HepG2 (cell line): ENCODE results near the gene AOX1. TPM values are rescaled to one million over a fixed set of nuclear protein-coding genes. Genes with fewer than 3 reads are reported as not detected.
A peak's percentile ranks its signal among the peaks of the same experiment; 100 is the strongest.

Source experiments
- ATAC-seq: fragments of 200-7000 bp; cut with Tn5 transposase; 3 replicates; pipeline ENCODE4 v1.9.1; 2020; ENCODE audit warnings: mild to moderate bottlenecking, moderate library complexity
- BruUV-seq: library from RNA; stranded (reverse); fragments of 400-500 nt; replicated peaks from 2 replicates; lab custom pipeline; 2021; lab: Mats Ljungman, UMichigan
- CTCF ChIA-PET: fragments of 300-600 bp; formaldehyde crosslinking; extraction: SDS; loops from one replicate; lab custom pipeline; 2021; ENCODE audit warnings: low total read pairs, inconsistent platforms, low intra/inter-chr PET ratio; lab: Yijun Ruan, JAX
- POLR2A ChIA-PET: fragments of 350-600 bp; sonication (Branson Sonifier 250); formaldehyde crosslinking; loops from one replicate; lab custom pipeline; 2020; ENCODE audit warnings: antibody characterized with exemption, inconsistent platforms; lab: Yijun Ruan, JAX
- DNase-seq: peaks from one replicate; pipeline ENCODE4 v3.0.0-alpha.2; 2015; ENCODE audit warnings: low spot score
- FAIRE-seq: peaks from 3 replicates; lab custom pipeline; 2011; peaks lifted over from hg19 to GRCh38; lab: Jason Lieb, UNC
- H2AFZ ChIP-seq: one replicate; pipeline ENCODE4 v1.6.1; 2011; ENCODE audit warnings: low read length, inconsistent platforms
- H3K27ac ChIP-seq: fragments of 300-600 bp; 3 replicates; pipeline ENCODE4 v1.8.0; 2011; ENCODE audit warnings: mixed run types, mild to moderate bottlenecking, mixed read lengths, low read length, inconsistent platforms; ENCODE audit not compliant: insufficient read depth; ENCODE audit errors: extremely low read length
- H3K27me3 ChIP-seq, 2 experiments: fragments of 200-600 bp in 1 of 2; 2 replicates in 1 of 2; 3 replicates in 1 of 2; pipeline versions ENCODE4 v1.6.0 to v1.8.0; 2011; ENCODE audit warnings: low read length in 2 of 2, mild to moderate bottlenecking in 2 of 2, moderate library complexity in 2 of 2, inconsistent platforms in 1 of 2; ENCODE audit not compliant: insufficient read depth in 2 of 2, control insufficient read depth in 1 of 2
- H3K36me3 ChIP-seq, 2 experiments: fragments of 200-600 bp in 1 of 2; replicated peaks in 1 of 2; 2 replicates in 1 of 2; 3 replicates in 1 of 2; pipeline versions ENCODE4 v1.5.1 to v1.8.0; 2011; ENCODE audit warnings: low read length in 2 of 2, inconsistent platforms in 1 of 2; ENCODE audit not compliant: insufficient read depth in 2 of 2, control insufficient read depth in 1 of 2
- H3K4me1 ChIP-seq: 2 replicates; pipeline ENCODE4 v1.5.1; 2012; ENCODE audit warnings: low read length, inconsistent platforms; ENCODE audit not compliant: insufficient read depth
- H3K4me2 ChIP-seq: 2 replicates; pipeline ENCODE4 v1.6.0; 2011; ENCODE audit warnings: low read depth, low read length, inconsistent platforms
- H3K4me3 ChIP-seq, 3 experiments: fragments of 200-600 bp in 1 of 3; sonication (generic), shearing (Covaris generic) in 1 of 3; replicated peaks in 1 of 3; 2 replicates each; pipeline ENCODE4 v1.5.1; 2011 to 2016; ENCODE audit warnings: low read length in 3 of 3, inconsistent platforms in 2 of 3, low read depth in 2 of 3, mild to moderate bottlenecking in 2 of 3, control low read depth in 1 of 3, mixed read lengths in 1 of 3; ENCODE audit not compliant: insufficient read depth in 1 of 3
- H3K79me2 ChIP-seq: one replicate; pipeline ENCODE4 v1.6.1; 2011; ENCODE audit warnings: low read length, inconsistent platforms; ENCODE audit not compliant: insufficient read depth
- H3K9ac ChIP-seq: 2 replicates; pipeline ENCODE4 v1.6.0; 2011; ENCODE audit warnings: mild to moderate bottlenecking, low read depth, low read length, inconsistent platforms; ENCODE audit not compliant: insufficient read depth
- H3K9me3 ChIP-seq: 2 replicates; pipeline ENCODE4 v1.5.1; 2012; ENCODE audit warnings: mild to moderate bottlenecking, low read length
- H4K20me1 ChIP-seq: 2 replicates; pipeline ENCODE4 v1.6.0; 2011; ENCODE audit warnings: inconsistent platforms, mild to moderate bottlenecking, low read length, moderate library complexity; ENCODE audit not compliant: insufficient read depth
- EZH2 ChIP-seq: conservative IDR thresholded peaks from 2 replicates; pipeline ENCODE4 v1.6.1; 2012; ENCODE audit warnings: mild to moderate bottlenecking, low read depth, low read length, moderate library complexity
- HDAC2 ChIP-seq: sonication (generic); formaldehyde crosslinking; IDR thresholded peaks from 2 replicates; pipeline ENCODE4 v1.4.0; 2020; ENCODE audit warnings: missing genetic modification reagents
- HHEX ChIP-seq: IDR thresholded peaks from 2 replicates; pipeline ENCODE4 v1.6.1; 2016; ENCODE audit warnings: control low read depth
- HNRNPK ChIP-seq: fragments of 200-400 bp; formaldehyde crosslinking; IDR thresholded peaks from 2 replicates; pipeline ENCODE4 v1.6.1; 2018; ENCODE audit warnings: low read length, low read depth, moderate library complexity, mild to moderate bottlenecking; ENCODE audit not compliant: poor library complexity, severe bottlenecking
- KDM1A ChIP-seq: IDR thresholded peaks from 2 replicates; pipeline ENCODE4 v1.6.1; 2016; ENCODE audit warnings: missing compliant biosample characterization
- ONECUT2 ChIP-seq: sonication (generic); formaldehyde crosslinking; IDR thresholded peaks from 2 replicates; pipeline ENCODE4 v1.4.0; 2020; ENCODE audit warnings: missing genetic modification reagents
- RCOR2 ChIP-seq: IDR thresholded peaks from 2 replicates; pipeline ENCODE4 v1.6.1; 2016; ENCODE audit warnings: missing biosample characterization, missing genetic modification reagents
- TFE3 ChIP-seq: IDR thresholded peaks from 2 replicates; pipeline ENCODE4 v1.6.1; 2016
- ZMYM3 ChIP-seq: sonication (generic); formaldehyde crosslinking; IDR thresholded peaks from 2 replicates; pipeline ENCODE4 v1.5.1; 2020; ENCODE audit warnings: mild to moderate bottlenecking, missing genetic modification reagents
- WGBS: methylation state at CpG from one replicate; pipeline ENCODE4 v1.1.6; 2017; ENCODE audit warnings: low lambda C conversion rate; 5-methylcytosine and 5-hydroxymethylcytosine counted together
- in situ Hi-C: cut with HindIII; loops from 2 replicates; pipeline ENCODE4 v1.10.0; 2017; ENCODE audit warnings: low pct_unique_long_range_greater_than_20kb; ENCODE audit not compliant: extremely low pct_ligation_motif_present
- intact Hi-C: fragments of 100-400 bp; cut with micrococcal nuclease; formaldehyde crosslinking; loops from one replicate; pipeline ENCODE4 v1.10.0; 2022; ENCODE audit not compliant: unreplicated experiment
- polyA plus RNA-seq, 8 experiments: library from polyadenylated mRNA; depleted of rRNA in 3 of 8; stranded (reverse) in 7 of 8; unstranded in 1 of 8; fragments of >200 nt; fragmentation: Illumina TruSeq in 4 of 8; extraction: Trizol in 4 of 8; gene quantifications; 2 replicates each; pipeline versions ENCODE4 v1.2.1 to v1.2.3, GENCODE V29; 2011 to 2016; ENCODE audit warnings: low read depth in 4 of 8, missing spikeins in 1 of 8, mixed read lengths in 1 of 8; ENCODE audit not compliant: insufficient read depth in 1 of 8
- total RNA-seq, 5 experiments: library from RNA; depleted of rRNA; stranded (reverse); fragments of >200 nt; fragmentation: Illumina TruSeq; extraction: Trizol; gene quantifications; 2 replicates each; pipeline ENCODE4 v1.2.3, GENCODE V29; 2016; ENCODE audit warnings: low read depth in 1 of 5
- TF ChIP-seq, protein P1 (sequence below): sonication (generic); formaldehyde crosslinking; IDR thresholded peaks from 2 replicates; pipeline ENCODE4 v1.5.1; 2020; ENCODE audit warnings: mild to moderate bottlenecking, missing genetic modification reagents, borderline replicate concordance
- TF ChIP-seq, protein P2 (sequence below): sonication (generic); formaldehyde crosslinking; IDR thresholded peaks from 2 replicates; pipeline ENCODE4 v1.4.0; 2020; ENCODE audit warnings: mild to moderate bottlenecking, missing genetic modification reagents, borderline replicate concordance

The AOX1 gene
- total and polyA plus RNA-seq, 2 of the 13 experiments (the other 11 are each of a cell fraction or from before 2014, with no cell fraction given) = 9.2 to 18.0 TPM

- H3K4me3 ChIP-seq = no peak overlapping the region
- ChIA-PET POLR2A (interaction anchor here (1.3 to 4.6 kb wide), 3 partner anchors 15 to 60 kb away, joined by 5 to 73 read pairs (median 58); no protein-coding TSS in a partner anchor), CTCF (no interaction called here)
- no peak overlapping the region for H3K9ac ChIP-seq
- H3K27ac ChIP-seq = no peak overlapping the region
- in situ Hi-C loops = loop anchor here (5.0 kb wide), 1 partner anchor 69 kb away; no protein-coding TSS in a partner anchor
- DNase-seq (no peak), FAIRE-seq (no peak), ATAC-seq (no peak)
- no peaks in the 10 kb centered on the region for H3K36me3 ChIP-seq
- no peak overlapping the region for H3K4me2 ChIP-seq
- 69% methylated on average over 4 of the region's 4 CpGs for whole genome bisulfite sequencing
- peaks cover 53% of the 10 kb centered on the region for H3K4me1 ChIP-seq
- no peak overlapping the region for H2AFZ ChIP-seq
- H3K9me3 ChIP-seq = no peaks in the 10 kb centered on the region
- no TSS peak for BruUV-seq
- no peaks in the 10 kb centered on the region for H3K79me2 ChIP-seq
- H3K27me3 ChIP-seq = no peaks in the 10 kb centered on the region; a peak in 1 of 5 replicates
- no peaks in the 10 kb centered on the region for H4K20me1 ChIP-seq
- intact Hi-C loops = loop anchor here (5.0 kb wide), 1 partner anchor 39 kb away; no protein-coding TSS in a partner anchor
- 0 out of 2 replicates have a peak, but pooled peaks have one; percentile 39 for TF ChIP-seq RCOR2
- no peak for TF ChIP-seq HNRNPK
- 0 out of 2 replicates have a peak, but pooled peaks have one; percentile 37 for TF ChIP-seq HDAC2 (CRISPR knock-in tag)
- peak; percentile 91 for TF ChIP-seq KDM1A (CRISPR knock-in tag)
- peak; percentile 69 for TF ChIP-seq ONECUT2 (CRISPR knock-in tag)
- TF ChIP-seq TFE3 = no peak
- peak; percentile 96 for TF ChIP-seq ZMYM3 (CRISPR knock-in tag)
- TF ChIP-seq EZH2 = no peak
- TF ChIP-seq, protein P1, sequence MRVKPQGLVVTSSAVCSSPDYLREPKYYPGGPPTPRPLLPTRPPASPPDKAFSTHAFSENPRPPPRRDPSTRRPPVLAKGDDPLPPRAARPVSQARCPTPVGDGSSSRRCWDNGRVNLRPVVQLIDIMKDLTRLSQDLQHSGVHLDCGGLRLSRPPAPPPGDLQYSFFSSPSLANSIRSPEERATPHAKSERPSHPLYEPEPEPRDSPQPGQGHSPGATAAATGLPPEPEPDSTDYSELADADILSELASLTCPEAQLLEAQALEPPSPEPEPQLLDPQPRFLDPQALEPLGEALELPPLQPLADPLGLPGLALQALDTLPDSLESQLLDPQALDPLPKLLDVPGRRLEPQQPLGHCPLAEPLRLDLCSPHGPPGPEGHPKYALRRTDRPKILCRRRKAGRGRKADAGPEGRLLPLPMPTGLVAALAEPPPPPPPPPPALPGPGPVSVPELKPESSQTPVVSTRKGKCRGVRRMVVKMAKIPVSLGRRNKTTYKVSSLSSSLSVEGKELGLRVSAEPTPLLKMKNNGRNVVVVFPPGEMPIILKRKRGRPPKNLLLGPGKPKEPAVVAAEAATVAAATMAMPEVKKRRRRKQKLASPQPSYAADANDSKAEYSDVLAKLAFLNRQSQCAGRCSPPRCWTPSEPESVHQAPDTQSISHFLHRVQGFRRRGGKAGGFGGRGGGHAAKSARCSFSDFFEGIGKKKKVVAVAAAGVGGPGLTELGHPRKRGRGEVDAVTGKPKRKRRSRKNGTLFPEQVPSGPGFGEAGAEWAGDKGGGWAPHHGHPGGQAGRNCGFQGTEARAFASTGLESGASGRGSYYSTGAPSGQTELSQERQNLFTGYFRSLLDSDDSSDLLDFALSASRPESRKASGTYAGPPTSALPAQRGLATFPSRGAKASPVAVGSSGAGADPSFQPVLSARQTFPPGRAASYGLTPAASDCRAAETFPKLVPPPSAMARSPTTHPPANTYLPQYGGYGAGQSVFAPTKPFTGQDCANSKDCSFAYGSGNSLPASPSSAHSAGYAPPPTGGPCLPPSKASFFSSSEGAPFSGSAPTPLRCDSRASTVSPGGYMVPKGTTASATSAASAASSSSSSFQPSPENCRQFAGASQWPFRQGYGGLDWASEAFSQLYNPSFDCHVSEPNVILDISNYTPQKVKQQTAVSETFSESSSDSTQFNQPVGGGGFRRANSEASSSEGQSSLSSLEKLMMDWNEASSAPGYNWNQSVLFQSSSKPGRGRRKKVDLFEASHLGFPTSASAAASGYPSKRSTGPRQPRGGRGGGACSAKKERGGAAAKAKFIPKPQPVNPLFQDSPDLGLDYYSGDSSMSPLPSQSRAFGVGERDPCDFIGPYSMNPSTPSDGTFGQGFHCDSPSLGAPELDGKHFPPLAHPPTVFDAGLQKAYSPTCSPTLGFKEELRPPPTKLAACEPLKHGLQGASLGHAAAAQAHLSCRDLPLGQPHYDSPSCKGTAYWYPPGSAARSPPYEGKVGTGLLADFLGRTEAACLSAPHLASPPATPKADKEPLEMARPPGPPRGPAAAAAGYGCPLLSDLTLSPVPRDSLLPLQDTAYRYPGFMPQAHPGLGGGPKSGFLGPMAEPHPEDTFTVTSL (CRISPR knock-in tag) = 0 out of 2 replicates have a peak, but pooled peaks have one; percentile 26
- 0 out of 2 replicates have a peak, but pooled peaks have one; percentile 25 for TF ChIP-seq HHEX (CRISPR knock-in tag)
- TF ChIP-seq, protein P2, sequence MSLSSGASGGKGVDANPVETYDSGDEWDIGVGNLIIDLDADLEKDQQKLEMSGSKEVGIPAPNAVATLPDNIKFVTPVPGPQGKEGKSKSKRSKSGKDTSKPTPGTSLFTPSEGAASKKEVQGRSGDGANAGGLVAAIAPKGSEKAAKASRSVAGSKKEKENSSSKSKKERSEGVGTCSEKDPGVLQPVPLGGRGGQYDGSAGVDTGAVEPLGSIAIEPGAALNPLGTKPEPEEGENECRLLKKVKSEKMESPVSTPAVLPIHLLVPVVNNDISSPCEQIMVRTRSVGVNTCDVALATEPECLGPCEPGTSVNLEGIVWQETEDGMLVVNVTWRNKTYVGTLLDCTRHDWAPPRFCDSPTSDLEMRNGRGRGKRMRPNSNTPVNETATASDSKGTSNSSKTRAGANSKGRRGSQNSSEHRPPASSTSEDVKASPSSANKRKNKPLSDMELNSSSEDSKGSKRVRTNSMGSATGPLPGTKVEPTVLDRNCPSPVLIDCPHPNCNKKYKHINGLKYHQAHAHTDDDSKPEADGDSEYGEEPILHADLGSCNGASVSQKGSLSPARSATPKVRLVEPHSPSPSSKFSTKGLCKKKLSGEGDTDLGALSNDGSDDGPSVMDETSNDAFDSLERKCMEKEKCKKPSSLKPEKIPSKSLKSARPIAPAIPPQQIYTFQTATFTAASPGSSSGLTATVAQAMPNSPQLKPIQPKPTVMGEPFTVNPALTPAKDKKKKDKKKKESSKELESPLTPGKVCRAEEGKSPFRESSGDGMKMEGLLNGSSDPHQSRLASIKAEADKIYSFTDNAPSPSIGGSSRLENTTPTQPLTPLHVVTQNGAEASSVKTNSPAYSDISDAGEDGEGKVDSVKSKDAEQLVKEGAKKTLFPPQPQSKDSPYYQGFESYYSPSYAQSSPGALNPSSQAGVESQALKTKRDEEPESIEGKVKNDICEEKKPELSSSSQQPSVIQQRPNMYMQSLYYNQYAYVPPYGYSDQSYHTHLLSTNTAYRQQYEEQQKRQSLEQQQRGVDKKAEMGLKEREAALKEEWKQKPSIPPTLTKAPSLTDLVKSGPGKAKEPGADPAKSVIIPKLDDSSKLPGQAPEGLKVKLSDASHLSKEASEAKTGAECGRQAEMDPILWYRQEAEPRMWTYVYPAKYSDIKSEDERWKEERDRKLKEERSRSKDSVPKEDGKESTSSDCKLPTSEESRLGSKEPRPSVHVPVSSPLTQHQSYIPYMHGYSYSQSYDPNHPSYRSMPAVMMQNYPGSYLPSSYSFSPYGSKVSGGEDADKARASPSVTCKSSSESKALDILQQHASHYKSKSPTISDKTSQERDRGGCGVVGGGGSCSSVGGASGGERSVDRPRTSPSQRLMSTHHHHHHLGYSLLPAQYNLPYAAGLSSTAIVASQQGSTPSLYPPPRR = peak; percentile 25; the same call in 1 of the 2 replicates
Observed at GRCh38 chr2:200588076-200588678, 2.4 kb downstream of the AOX1 start.
